Epithelial cell of esophagus (primary cell): Measurements from ENCODE around the gene TNP1.

Experiments
- DNase-seq: peaks from one replicate; pipeline ENCODE4 v3.0.0; 2010; ENCODE audit warnings: low read depth
- H3K4me3 ChIP-seq: 2 replicates; pipeline ENCODE4 v1.5.1; 2011; ENCODE audit warnings: mild to moderate bottlenecking, low read length, control low read depth
- CTCF ChIP-seq: IDR thresholded peaks from 2 replicates; pipeline ENCODE4 v1.5.1; 2011; ENCODE audit warnings: low read depth, mild to moderate bottlenecking, low read length, control low read depth, inconsistent platforms; ENCODE audit not compliant: insufficient read depth; ENCODE audit errors: missing control alignments

Gene TNP1

GRCh38 chr2:216885117-216885553 lies 25.3 kb upstream of the TNP1 start:
- TF ChIP-seq CTCF = no peak
- DNase-seq = no peak
- no peak overlapping the region for H3K4me3 ChIP-seq

DNA sequence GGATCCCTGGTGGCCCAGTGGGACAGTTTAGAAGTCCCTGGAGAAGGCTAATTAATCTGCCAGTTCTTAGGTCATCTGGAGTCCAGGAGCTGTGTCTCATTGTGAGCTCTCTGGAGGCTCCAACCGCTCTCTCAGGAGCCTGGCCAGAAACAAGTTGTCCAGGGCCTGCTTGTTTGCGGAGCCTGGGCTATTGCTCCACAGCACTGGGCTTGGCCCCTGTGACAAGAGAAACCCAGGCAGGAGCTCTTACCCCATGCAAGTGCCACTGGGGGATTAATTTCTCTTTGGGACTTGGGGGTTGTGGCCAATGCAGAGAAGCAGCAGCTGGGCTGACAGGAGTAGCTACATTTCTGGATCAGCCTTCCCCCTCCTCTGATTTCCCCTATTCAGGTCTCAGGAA lies 24.5 kb upstream of the TNP1 start:
- TF ChIP-seq CTCF = no peak
- no peak overlapping the region for H3K4me3 ChIP-seq
- no peak for DNase-seq

- no peak overlapping the region for H3K4me3 ChIP-seq
- TF ChIP-seq CTCF = no peak
- no peak for DNase-seq
Observed at GRCh38 chr2:216882876-216883275, 23.0 kb upstream of the TNP1 start.

DNA sequence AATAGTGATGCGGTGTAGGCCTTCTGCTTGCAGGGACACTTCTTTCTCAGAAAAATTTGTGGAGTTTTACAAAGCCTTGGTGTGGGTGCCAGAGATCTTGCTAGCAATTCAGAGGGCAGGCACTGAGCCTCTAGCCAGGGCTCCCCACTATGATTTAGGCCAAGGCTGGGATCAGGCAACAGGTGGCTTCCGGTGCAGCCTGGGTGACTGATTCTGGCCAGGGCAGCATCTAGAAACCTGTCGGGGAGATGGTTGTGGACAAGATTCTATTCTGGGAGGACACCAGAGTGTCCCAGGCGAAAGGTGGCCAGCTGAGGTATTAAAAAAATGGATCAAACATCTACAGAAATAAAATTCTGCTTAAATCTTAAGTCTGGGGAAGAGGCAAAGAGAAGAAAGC lies 21.5 kb upstream of the TNP1 start:
- H3K4me3 ChIP-seq = no peak overlapping the region
- no peak for TF ChIP-seq CTCF

GRCh38 chr2:216880509-216881184 lies 20.8 kb upstream of the TNP1 start:
- DNase-seq = no peak
- no peak overlapping the region for H3K4me3 ChIP-seq
- no peak for TF ChIP-seq CTCF

More for the DNA sequence above, 21.5 kb upstream of the TNP1 start:
- DNase-seq = no peak

GRCh38 chr2:216879727-216880508 lies 20.1 kb upstream of the TNP1 start:
- no peak for TF ChIP-seq CTCF
- no peak overlapping the region for H3K4me3 ChIP-seq
- no peak for DNase-seq
